GM12878 (cell line): ENCODE results near the gene LDLRAD4. TPM values are rescaled to one million over a fixed set of nuclear protein-coding genes. Genes with fewer than 3 reads are reported as not detected.

Experiments
- ATAC-seq: fragments of 200-7000 bp; cut with Tn5 transposase; 3 replicates; pipeline ENCODE4 v1.9.1; 2020; ENCODE audit warnings: mild to moderate bottlenecking, moderate library complexity
- BruUV-seq: library from RNA; stranded (reverse); fragments of 400-500 nt; replicated peaks from 2 replicates; lab custom pipeline; 2021; lab: Mats Ljungman, UMichigan
- CTCF ChIA-PET: fragments of 300-600 bp; sonication (Branson Sonifier 250); formaldehyde crosslinking; extraction: SDS; loops from one replicate; lab custom pipeline; 2021; ENCODE audit warnings: inconsistent platforms; lab: Yijun Ruan, JAX
- POLR2A ChIA-PET: fragments of 350-600 bp; formaldehyde crosslinking; extraction: SDS; loops from one replicate; lab custom pipeline; 2021; ENCODE audit warnings: inconsistent platforms; lab: Charles Lee
- RAD21 ChIA-PET: fragments of 300-600 bp; sonication (Branson Sonifier 250); formaldehyde crosslinking; loops from one replicate; lab custom pipeline; 2023; ENCODE audit warnings: antibody characterized with exemption; ENCODE audit not compliant: unreplicated experiment; lab: Charles Lee
- SMC1A ChIA-PET: fragments of 300-600 bp; sonication (Branson Sonifier 250); formaldehyde crosslinking; loops from one replicate; lab custom pipeline; 2023; ENCODE audit not compliant: unreplicated experiment, uncharacterized antibody; lab: Charles Lee
- DNase-seq: peaks from one replicate; pipeline ENCODE4 v3.0.0-alpha.2; 2011; ENCODE audit warnings: low read depth, low spot score
- FAIRE-seq: peaks from 3 replicates; lab custom pipeline; 2011; peaks lifted over from hg19 to GRCh38; lab: Jason Lieb, UNC
- H2AFZ ChIP-seq: 2 replicates; pipeline ENCODE4 v1.6.0; 2011; ENCODE audit warnings: low read depth, low read length, control low read depth; ENCODE audit not compliant: control insufficient read depth
- H3K27ac ChIP-seq: 2 replicates; pipeline ENCODE4 v1.5.1; 2011; ENCODE audit warnings: control low read depth; ENCODE audit not compliant: control insufficient read depth, insufficient read depth
- H3K27me3 ChIP-seq, 2 experiments: replicated peaks in 1 of 2; 2 replicates each; pipeline versions ENCODE4 v1.6.0 to v1.6.1; 2011; ENCODE audit warnings: low read length in 1 of 2; ENCODE audit not compliant: control insufficient read depth in 2 of 2, insufficient read depth in 2 of 2
- H3K36me3 ChIP-seq, 2 experiments: 2 replicates each; pipeline ENCODE4 v1.5.1; 2011; ENCODE audit warnings: low read length in 1 of 2; ENCODE audit not compliant: control insufficient read depth in 2 of 2, insufficient read depth in 2 of 2
- H3K4me1 ChIP-seq: 2 replicates; pipeline ENCODE4 v1.6.1; 2011; ENCODE audit warnings: mild to moderate bottlenecking, low read length, moderate library complexity, mixed read lengths; ENCODE audit not compliant: control insufficient read depth, insufficient read depth
- H3K4me2 ChIP-seq: 2 replicates; pipeline ENCODE4 v1.6.0; 2011; ENCODE audit warnings: control low read depth; ENCODE audit not compliant: control insufficient read depth, insufficient read depth
- H3K4me3 ChIP-seq: fragments of 200-600 bp; sonication (generic); 2 replicates; pipeline ENCODE4 v1.5.1; 2016
- H3K79me2 ChIP-seq: 2 replicates; pipeline ENCODE4 v1.6.0; 2011; ENCODE audit warnings: low read length; ENCODE audit not compliant: control insufficient read depth, insufficient read depth
- H3K9ac ChIP-seq: 2 replicates; pipeline ENCODE4 v1.8.0; 2011; ENCODE audit warnings: low read length, control low read depth, mixed read lengths; ENCODE audit not compliant: control insufficient read depth, insufficient read depth
- H3K9me3 ChIP-seq: replicated peaks from 3 replicates; pipeline ENCODE4 v1.5.1; 2011; ENCODE audit warnings: mild to moderate bottlenecking, low read length; ENCODE audit not compliant: control insufficient read depth, insufficient read depth
- H4K20me1 ChIP-seq: 2 replicates; pipeline ENCODE4 v1.6.0; 2011; ENCODE audit not compliant: control insufficient read depth, insufficient read depth
- BACH1 ChIP-seq: fragments of 450-650 bp; IDR thresholded peaks from 2 replicates; pipeline ENCODE4 v1.6.1; 2017; ENCODE audit warnings: mild to moderate bottlenecking, borderline replicate concordance
- CREM ChIP-seq: IDR thresholded peaks from 2 replicates; pipeline ENCODE4 v1.6.1; 2014; ENCODE audit warnings: antibody characterized with exemption, low read depth
- JUNB ChIP-seq: IDR thresholded peaks from 2 replicates; pipeline ENCODE4 v1.6.1; 2016; ENCODE audit warnings: antibody characterized with exemption, mild to moderate bottlenecking
- POLR2AphosphoS2 ChIP-seq: IDR thresholded peaks from 2 replicates; pipeline ENCODE4 v1.6.1; 2011; ENCODE audit warnings: low read depth, mild to moderate bottlenecking, low read length, improper control_type of control experiment, moderate library complexity
- RAD21 ChIP-seq: IDR thresholded peaks from 2 replicates; pipeline ENCODE4 v1.6.1; 2011; ENCODE audit warnings: mild to moderate bottlenecking, low read depth, low read length, moderate library complexity; ENCODE audit not compliant: insufficient read depth
- TCF12 ChIP-seq: IDR thresholded peaks from 2 replicates; pipeline ENCODE4 v1.6.1; 2011; ENCODE audit warnings: low read depth, mild to moderate bottlenecking, low read length
- WGBS: methylation state at CpG from one replicate; pipeline ENCODE4 v1.1.6; 2016; ENCODE audit warnings: low lambda C conversion rate; ENCODE audit not compliant: insufficient replicate concordance, insufficient coverage; ENCODE audit errors: missing lambda C conversion rate; 5-methylcytosine and 5-hydroxymethylcytosine counted together
- in situ Hi-C: fragments of 300-500 bp; cut with MboI; formaldehyde crosslinking; loops from 9 replicates; pipeline ENCODE4 v1.14.3; 2018; ENCODE audit warnings: mixed read lengths
- intact Hi-C: fragments of 100-400 bp; cut with micrococcal nuclease; formaldehyde crosslinking; loops from one replicate; pipeline ENCODE4 v1.14.2; 2022; ENCODE audit not compliant: unreplicated experiment
- polyA plus RNA-seq, 11 experiments: library from polyadenylated mRNA; depleted of rRNA in 4 of 11; unstranded in 6 of 11; stranded (reverse) in 5 of 11; fragments of >200 nt; fragmentation: Nextera tagmentation in 4 of 11; fragmentation: Illumina TruSeq in 1 of 11; extraction: Ambion mirVana in 4 of 11; extraction: Trizol in 1 of 11; gene quantifications; 1 replicate in 1 of 11; 2 replicates in 10 of 11; pipeline versions ENCODE4 v1.2.1 to v1.2.3, GENCODE V29; 2011 to 2016; ENCODE audit warnings: inconsistent platforms in 2 of 11, missing spikeins in 2 of 11, low read depth in 1 of 11
- total RNA-seq, 4 experiments: library from RNA; depleted of rRNA in 3 of 4; stranded (reverse); fragments of >200 nt in 3 of 4; fragmentation: Illumina TruSeq in 1 of 4; extraction: Trizol in 1 of 4; gene quantifications; 2 replicates each; pipeline versions ENCODE4 v1.2.1 to v1.2.3, GENCODE V29; 2013 to 2021

The LDLRAD4 gene
- total and polyA plus RNA-seq, 10 of the 15 experiments (the other 5 are each of a cell fraction or from before 2014, with no cell fraction given), result 2.7 to 16.8 (median 11.2) TPM

GRCh38 chr18:13461936-13462335, 243.4 kb downstream of the LDLRAD4 start (continued):
- no peak for TF ChIP-seq POLR2AphosphoS2

GRCh38 chr18:13462686-13463085, 244.1 kb downstream of the LDLRAD4 start:
- DNase-seq, result no peak
- ChIA-PET POLR2A (no interaction called here), CTCF (interaction anchor here (0.9 kb wide), 1 partner anchor 21 kb away, joined by 3 read pairs; no protein-coding TSS in a partner anchor), RAD21 (no interaction called here), SMC1A (interaction anchor here (1.9 kb wide), 1 partner anchor 246 kb away, joined by 6 read pairs; no protein-coding TSS in a partner anchor)
- BruUV-seq, result no TSS peak
- H3K36me3 ChIP-seq, result no peaks in the 10 kb centered on the region
- no peak overlapping the region for H3K4me2 ChIP-seq
- H3K9ac ChIP-seq, result no peak overlapping the region
- no peaks in the 10 kb centered on the region for H3K27me3 ChIP-seq
- FAIRE-seq, result no peak
- in situ Hi-C loops, result no loop called here
- whole genome bisulfite sequencing, result 76% methylated on average over 11 of the region's 11 CpGs
- no peak overlapping the region for H3K27ac ChIP-seq
- peaks cover 3% of the 10 kb centered on the region for H3K79me2 ChIP-seq
- TF ChIP-seq CREM (no peak), RAD21 (no peak), JUNB (no peak), BACH1 (no peak), TCF12 (no peak)
- peaks cover 9% of the 10 kb centered on the region; the same call in 1 of the 2 replicates for H3K4me1 ChIP-seq
- no peak overlapping the region for H2AFZ ChIP-seq
- intact Hi-C loops, result no loop called here
- peaks cover 3% of the 10 kb centered on the region; the same call in 2 of the 3 replicates for H3K9me3 ChIP-seq
- no peak overlapping the region for H3K4me3 ChIP-seq
- no peaks in the 10 kb centered on the region for H4K20me1 ChIP-seq
- no peak for ATAC-seq
